ENCODE measurements around the gene NUDT8.

DNA sequence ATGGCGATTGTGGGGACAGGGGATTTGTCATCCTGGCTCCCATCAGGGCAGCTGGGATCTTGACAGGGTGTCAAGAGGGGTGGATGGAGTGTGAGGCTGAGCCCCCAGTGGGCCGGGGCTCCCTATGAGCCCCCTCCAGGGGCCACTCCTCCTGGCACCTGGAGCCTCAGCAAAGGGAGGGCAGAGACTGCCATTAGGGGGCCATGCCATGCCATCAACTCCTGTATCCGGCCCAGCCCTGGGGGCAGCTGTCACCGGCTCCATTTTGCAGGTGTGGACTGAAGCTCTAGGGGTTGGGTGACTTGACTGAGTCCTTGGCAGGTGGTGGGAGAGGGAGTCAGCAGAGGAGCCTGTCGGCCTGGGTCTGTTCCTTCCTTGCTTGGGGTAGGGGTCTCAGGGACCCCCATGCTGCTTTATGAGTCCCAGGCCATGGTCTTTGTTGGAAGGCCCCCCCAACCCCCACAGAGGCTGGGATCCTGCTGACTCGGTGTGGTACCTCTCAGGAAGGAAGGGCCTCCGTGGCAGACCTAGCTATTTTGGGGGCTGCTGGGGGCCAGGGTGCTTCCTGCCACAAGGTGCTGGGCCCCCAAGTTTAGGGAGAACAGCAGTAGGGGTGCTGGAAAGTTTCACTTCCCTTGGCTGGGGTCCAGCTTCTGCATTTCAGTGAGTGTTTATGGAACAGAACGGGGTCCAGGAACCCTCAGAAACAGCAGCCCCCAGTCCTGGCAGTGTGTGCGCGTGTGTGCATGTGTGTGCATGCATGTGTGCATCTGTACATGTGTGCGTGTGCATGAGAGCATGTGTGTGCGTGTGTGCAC is 19.3 kb upstream of the NUDT8 start:
- TF ChIP-seq, protein P1, sequence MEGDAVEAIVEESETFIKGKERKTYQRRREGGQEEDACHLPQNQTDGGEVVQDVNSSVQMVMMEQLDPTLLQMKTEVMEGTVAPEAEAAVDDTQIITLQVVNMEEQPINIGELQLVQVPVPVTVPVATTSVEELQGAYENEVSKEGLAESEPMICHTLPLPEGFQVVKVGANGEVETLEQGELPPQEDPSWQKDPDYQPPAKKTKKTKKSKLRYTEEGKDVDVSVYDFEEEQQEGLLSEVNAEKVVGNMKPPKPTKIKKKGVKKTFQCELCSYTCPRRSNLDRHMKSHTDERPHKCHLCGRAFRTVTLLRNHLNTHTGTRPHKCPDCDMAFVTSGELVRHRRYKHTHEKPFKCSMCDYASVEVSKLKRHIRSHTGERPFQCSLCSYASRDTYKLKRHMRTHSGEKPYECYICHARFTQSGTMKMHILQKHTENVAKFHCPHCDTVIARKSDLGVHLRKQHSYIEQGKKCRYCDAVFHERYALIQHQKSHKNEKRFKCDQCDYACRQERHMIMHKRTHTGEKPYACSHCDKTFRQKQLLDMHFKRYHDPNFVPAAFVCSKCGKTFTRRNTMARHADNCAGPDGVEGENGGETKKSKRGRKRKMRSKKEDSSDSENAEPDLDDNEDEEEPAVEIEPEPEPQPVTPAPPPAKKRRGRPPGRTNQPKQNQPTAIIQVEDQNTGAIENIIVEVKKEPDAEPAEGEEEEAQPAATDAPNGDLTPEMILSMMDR (conservative IDR thresholded peaks at IDR 0.05; ENCODE audit: low read depth in 2 of 2): no peak
- no peak for TF ChIP-seq EZH2phosphoT487 (IDR thresholded peaks at IDR 0.05; ENCODE audit: unreplicated experiment)

All from GM23338 (cell line).